NCI-H1048 (cell line): ENCODE results near the gene ZNF790.
A peak's percentile ranks its signal among the peaks of the same experiment; 100 is the strongest.

Experiments
- DNase-seq: peaks from one replicate; lab custom pipeline; 2025; lab: John Stamatoyannopoulos, UW

Gene ZNF790

DNA sequence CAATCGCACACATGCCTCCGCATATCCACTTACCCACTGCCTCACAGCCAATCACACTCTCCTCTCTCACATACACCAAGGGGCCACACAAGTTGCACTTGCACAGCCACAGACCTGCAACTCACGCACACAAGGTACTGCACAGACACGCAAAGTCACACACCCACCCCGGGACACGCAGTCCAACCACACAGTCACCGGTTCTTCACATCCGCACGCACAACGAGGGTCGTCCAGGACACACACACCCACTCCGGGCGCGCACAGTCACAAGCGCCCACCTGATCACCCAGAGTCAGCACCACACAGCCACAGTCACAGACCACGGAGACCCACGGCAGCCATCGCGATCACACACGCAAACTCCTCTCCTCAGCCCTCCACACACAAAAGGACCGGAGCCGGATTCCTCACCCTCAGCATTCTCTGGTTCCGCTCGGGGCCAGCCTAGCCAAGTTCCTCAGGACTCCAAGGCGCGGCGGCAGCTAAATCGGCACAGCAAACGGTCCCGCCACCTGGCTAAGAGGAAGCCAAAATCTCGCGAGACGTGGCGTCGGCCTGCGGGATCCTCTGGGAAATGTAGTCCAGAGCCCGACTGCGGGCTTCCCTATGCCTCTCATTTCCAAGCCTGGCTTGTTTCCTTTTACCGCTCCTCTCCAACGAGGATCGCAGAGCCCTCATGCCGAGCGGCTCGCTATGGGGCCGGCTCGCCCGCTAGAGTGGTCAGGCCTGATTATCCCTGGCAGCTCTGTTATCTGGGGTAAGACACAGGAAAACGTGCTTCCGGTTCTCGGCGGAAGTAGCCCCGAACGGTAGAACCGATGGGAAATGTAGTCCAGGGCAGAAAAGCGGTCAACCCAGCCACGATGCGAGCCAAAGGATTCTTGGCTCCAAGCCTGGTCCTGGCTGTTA, 65.6 kb downstream of the ZNF790 start, which contains the start of gene ZNF850:
TSS of gene ZNF850 (minus strand) at position 497 of the 912 bp plus-strand sequence. CDS start 10,201 bp downstream, outside the sequence.
- DNase-seq, result peak; percentile 84

DNA sequence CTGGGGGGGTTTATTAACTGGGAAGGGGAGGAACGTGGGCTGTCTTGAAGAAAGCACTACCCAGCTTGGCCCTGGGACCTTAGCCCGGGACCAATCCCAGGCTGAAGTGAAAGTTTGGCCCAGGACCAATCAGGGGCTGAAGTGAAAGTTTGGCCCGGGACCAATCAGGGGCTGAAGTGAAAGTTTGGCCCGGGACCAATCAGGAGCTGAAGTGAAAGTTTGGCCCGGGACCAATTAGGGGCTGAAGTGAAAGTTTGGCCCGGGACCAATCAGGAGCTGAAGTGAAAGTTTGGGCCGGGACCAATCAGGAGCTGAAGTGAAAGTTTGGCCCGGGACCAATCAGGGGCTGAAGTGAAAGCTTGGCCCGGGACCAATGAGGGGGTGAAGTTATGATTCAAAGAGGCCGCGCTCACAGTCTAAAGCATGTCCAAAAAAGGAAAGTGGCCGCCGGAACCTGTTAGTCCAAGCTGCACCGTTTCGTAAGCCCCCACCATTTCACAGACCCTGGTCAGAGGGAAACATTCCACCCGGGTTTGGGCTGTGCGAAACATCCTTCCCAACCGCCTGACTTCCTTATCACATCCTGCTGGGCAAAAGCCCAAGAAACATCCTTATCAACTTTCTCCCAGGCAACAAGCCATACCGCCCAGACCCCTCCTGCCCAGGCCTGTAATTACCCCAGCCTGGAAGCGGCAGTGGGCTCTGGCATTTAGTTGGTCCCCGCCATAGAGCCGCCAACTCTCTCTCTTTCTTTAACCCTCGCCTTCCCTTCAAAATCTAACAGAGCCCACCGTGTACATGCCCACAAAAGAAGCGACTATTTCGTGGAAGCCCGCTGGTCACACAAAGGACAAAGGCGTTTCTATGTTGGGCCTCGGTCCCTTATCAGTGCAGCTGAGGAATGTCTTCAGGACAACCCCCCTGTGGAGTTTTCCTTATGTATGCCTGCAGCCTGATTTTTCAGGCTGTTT, 66.6 kb downstream of the ZNF790 start:
- DNase-seq, result peak; percentile 26
